ENCODE measurements around the gene RIMS3. TPM values are rescaled to one million over a fixed set of nuclear protein-coding genes. Genes with fewer than 3 reads are reported as not detected.

RIMS3 gene
- total RNA-seq, 1 experiment from 2014 or later, result 9.0 TPM

- intact Hi-C loops (cut with micrococcal nuclease), result no loop called here
- no TSS peak for BruUV-seq (replicated peaks)
- no peak overlapping the region for H2AFZ ChIP-seq (ENCODE audit: low read depth, low read length, poor library complexity, severe bottlenecking)
- H3K79me2 ChIP-seq (ENCODE audit: insufficient read depth, low read length), result peaks cover 2% of the 10 kb centered on the region; the same call in 1 of the 2 replicates
- H4K20me1 ChIP-seq (ENCODE audit: insufficient read depth), result no peaks in the 10 kb centered on the region
- no peaks in the 10 kb centered on the region for H3K27me3 ChIP-seq (ENCODE audit: insufficient read depth, low read length)
- no peak overlapping the region for H3K4me2 ChIP-seq (ENCODE audit: low read length)
- H3K36me3 ChIP-seq (ENCODE audit: control insufficient read depth in 1 of 2, insufficient read depth in 2 of 2, low read length in 2 of 2), result no peaks in the 10 kb centered on the region
- ChIA-PET CTCF (interaction anchor here (1.6 kb wide), 1 partner anchor 16 kb away, joined by 5 read pairs; no protein-coding TSS in a partner anchor), RAD21 (ENCODE audit: low non-redundant PET in 1 of 2, low total read pairs in 2 of 2, uncharacterized antibody in 2 of 2, unreplicated experiment in 2 of 2) (no interaction called here), POLR2A (no interaction called here)
- H3K4me3 ChIP-seq (replicated peaks in 1 of 2; ENCODE audit: low read depth in 1 of 2, low read length in 2 of 2), result no peak overlapping the region
- H3K27ac ChIP-seq (ENCODE audit: low read depth, low read length), result no peak overlapping the region
- ATAC-seq, result no peak
- no peak for DNase-seq (ENCODE audit: low read depth, low spot score)
- H3K4me1 ChIP-seq (ENCODE audit: control insufficient read depth in 1 of 2, insufficient read depth in 2 of 2, low read length in 2 of 2), result no peaks in the 10 kb centered on the region
- H3K9ac ChIP-seq (ENCODE audit: low read length), result no peak overlapping the region
- no peaks in the 10 kb centered on the region; the same call in 1 of the 2 replicates for H3K9me2 ChIP-seq (ENCODE audit: insufficient read depth)
- no peak for TF ChIP-seq REST (IDR thresholded peaks at IDR 0.05; ENCODE audit: low read depth)
- no peak for TF ChIP-seq ATF3 (IDR thresholded peaks at IDR 0.05)
- TF ChIP-seq SIN3A (IDR thresholded peaks at IDR 0.05; ENCODE audit: low read depth), result no peak
- no peak for TF ChIP-seq ZNF274 (IDR thresholded peaks at IDR 0.05; ENCODE audit: low read depth, low read length)
- TF ChIP-seq CEBPB (IDR thresholded peaks at IDR 0.05; ENCODE audit: low read depth), result no peak
- no peak for TF ChIP-seq POLR2A (IDR thresholded peaks at IDR 0.05; ENCODE audit: borderline replicate concordance, extremely low read depth, insufficient read depth, insufficient read length)
- TF ChIP-seq EZH2phosphoT487 (IDR thresholded peaks at IDR 0.05; ENCODE audit: borderline replicate concordance), result no peak
- TF ChIP-seq ELF1 (IDR thresholded peaks at IDR 0.05; ENCODE audit: borderline replicate concordance, low read depth), result no peak
- no peak for TF ChIP-seq ZBTB33 (IDR thresholded peaks at IDR 0.05; ENCODE audit: extremely low read depth, insufficient replicate concordance, low read length)
- no peaks in the 10 kb centered on the region for H3K9me3 ChIP-seq (ENCODE audit: control insufficient read depth in 1 of 2, insufficient read depth in 1 of 2, low read depth in 1 of 2, low read length in 2 of 2)
Observed at GRCh38 chr1:40684669-40685068, 19.2 kb upstream of the RIMS3 start.

All from HCT116 (cell line).